Inferior parietal cortex (tissue), 1 donor: ENCODE data around the gene UBE3A.
A peak's percentile ranks its signal among the peaks of the same experiment; 100 is the strongest.
"Not testable (repeated sequence)": the region's sequence is repeated elsewhere in the genome, so short reads cannot be mapped to it uniquely, and the experiment has no call there.

ENCODE experiments used
- DNase-seq: peaks from one replicate; pipeline ENCODE4 v3.0.0-alpha.2; 2016; ENCODE audit errors: extremely low spot score

Gene UBE3A

DNA sequence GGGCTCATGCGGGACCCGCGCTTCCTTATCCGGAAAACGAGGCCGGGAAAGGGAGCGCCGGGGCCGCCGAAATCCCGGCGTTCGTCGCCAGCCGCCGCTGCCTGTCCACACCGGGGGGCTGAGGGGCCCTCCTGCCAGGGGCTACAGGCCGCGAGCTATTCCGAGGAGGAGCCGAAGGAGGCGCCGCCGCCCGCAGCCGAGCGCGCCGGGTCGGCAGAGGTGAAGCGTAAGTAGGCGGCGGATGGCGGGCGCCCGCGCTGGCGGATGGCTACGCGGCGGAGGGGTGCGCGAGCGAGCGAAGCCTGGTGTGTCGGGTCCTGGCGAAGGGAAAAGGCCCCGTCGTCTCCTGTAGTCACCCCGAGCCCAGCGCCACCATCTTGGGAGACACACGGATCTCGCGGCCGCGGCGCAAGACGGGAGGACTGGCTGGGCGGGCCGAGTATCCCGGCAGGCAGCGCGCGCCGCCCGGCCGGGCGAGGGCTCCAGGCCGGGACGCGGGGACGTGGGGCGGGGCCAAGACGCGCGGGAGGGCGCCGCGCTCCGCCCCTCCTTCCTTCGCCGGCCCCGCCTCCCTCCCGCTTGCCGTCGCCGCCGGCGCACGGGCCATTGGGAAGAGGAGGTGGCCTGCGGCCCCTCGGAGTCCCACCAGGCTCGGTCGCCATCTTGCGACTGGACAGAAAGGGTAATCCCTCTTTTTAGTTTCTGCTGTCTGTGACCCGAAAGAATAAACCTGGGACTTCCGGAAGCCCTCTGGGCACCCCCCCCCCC is at the start of gene UBE3A:
Gene UBE3A (minus strand): TSS at position 424 of the 768 bp plus-strand sequence. CDS start 29,917 bp downstream, outside the sequence.
- DNase-seq, result peak; percentile 89

DNA sequence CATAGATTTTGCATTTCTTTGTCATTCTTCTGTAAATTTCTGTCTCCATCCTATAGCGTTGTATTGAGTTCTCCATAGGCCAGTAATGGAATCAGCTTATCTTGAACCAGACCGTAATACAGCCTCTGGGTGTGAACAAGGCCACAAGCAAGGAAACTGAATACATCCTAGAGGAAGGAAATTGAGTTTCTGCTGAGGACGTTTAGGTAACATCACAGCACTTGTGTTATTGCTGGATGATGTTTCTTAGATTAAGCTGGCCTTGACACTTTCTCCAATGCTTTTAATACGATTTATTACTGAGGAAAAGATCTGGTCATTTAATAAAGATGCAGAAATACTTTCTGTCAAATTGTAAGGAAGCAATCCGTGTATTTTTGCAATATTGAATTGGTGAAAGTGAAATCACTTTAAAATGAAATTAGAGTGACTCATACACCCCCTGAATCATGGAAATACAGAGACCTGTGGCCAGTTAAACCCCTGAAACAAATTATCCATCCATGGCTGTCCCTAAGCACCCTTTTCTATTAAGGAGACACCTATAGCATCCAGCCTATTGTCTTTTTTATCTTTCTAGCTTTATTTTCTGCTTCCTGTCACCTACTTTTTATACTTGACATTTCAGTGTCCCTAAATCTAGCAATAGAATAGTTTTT is 48.5 kb upstream of the UBE3A start:
- DNase-seq, result no peak

DNA sequence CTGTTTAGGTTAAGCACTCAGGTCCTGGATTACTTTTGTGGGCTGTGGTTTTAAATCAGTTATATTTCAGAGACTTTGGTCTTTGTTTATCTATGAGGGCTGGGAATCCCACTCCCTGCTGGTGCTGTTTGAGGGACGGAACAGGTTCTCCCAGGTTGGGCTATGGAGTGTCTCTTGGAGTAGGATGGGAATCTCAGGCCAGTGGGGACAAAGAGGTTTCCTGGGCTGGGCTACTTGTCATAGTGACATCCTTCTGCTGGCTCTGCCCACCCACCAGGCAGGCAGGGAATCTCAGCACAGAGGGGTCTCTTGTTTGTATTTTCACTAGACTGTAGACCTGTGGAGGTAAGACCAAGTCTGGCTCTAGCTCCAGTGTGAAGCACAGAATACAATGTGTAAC is 47.2 kb upstream of the UBE3A start:
- DNase-seq, result no peak

DNA sequence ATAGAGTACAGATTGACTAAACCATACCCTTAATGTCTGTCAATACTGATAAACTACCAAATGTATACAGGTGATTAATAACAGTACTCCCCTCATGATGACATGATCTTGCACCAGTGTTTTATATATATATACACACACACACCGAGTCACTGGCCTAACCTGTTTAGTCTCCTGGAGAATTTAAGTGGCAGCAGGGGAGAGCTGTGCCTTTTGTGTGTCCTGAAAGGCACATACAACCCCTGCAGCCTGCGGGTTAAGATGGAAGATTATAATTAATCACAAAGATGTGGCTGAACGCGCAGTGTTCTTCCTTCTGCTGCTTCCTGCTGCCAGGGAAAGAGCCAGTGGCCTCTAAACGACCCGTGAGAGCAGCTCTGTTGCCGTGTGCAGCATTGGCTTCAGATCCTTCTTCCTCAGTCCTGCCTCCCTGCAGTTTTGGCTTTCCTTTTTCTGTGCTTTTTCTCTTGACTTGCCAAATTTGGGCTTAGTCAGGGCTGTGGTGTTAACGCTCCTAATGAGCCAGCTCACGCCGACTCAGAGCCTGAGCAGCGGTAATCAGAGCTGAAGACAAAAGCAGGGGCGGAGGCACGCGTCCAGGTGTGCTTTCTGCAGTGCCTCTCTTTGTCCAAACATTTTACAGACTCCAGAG is 42.5 kb upstream of the UBE3A start:
- DNase-seq, result peak; percentile 42

DNA sequence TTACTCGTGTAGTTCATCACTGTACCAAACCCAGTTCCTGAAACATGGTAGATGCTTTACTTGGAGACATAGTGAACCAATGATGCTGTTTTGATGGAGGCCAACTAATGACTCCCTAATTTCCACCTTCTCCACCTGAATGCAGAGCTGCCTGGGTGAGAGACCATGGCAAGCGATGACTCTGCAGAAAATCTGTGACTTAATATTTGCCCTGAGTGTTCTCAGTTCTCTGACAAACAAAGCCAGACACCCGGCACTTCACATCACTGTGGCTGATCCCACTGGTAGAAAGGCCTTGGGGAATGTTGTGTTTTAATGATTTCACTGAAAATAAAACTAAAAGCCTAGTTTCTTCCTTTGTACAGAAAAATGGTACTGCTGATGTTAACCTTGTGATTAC is 39.5 kb upstream of the UBE3A start:
- DNase-seq, result no peak

DNA sequence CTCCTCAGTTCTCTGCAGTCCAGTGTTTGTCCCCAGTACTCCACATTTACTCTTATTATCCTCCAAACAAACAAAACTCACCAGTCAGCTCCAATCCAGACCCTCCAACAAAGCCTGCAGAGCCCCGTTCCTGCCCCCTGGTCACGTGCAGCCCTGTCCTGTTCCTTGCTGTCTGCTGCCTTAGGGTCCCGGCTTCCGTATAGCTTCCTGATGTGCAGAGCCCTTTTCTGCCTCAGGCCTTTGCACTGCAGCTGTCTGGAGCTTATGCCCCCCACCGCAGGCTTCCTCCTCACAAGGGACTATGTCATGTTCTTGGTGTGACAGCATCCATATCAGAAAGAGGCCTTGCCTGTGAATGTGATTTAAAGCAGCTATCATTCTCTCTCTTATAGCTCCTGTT is 39.0 kb upstream of the UBE3A start:
- DNase-seq, result no peak

DNA sequence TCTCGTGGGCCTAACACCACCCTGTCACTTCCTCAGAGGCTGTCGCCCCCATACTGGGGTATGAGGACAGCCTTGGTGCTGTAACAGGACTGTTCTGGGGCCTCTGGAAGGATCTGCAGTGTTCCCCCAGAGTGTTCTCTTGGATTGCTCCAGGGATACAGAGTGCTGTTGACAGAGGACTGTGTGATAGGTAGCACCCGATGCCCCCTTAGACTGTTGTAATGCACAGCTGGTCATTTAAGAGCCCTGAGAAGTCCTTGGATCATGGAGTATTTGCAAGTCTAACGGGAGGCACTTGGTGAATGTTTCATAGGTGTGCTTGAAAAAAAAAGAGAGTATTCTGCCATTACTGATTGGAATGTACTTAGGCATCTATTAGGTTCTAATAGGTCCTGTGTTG is 35.4 kb upstream of the UBE3A start:
- DNase-seq, result no peak

DNA sequence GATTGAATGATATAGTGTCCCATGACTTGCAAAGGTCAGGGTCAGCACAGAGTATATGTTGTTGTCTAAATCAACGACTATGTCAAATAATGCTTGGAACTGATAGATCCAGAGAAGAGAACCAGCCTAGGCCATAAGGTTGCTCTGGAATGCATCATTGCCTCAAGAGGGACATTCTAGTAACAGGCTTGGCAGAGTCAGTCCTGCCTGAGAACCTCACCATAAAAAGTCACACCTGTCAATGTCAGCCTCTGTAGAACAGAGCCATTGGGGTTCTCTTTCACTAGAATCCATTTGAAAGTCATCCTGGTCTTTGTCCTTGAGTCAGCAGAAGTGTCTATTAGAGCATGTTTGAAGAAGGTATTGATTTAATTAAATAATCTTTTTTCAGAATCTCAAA is 31.4 kb upstream of the UBE3A start:
- no peak for DNase-seq

DNA sequence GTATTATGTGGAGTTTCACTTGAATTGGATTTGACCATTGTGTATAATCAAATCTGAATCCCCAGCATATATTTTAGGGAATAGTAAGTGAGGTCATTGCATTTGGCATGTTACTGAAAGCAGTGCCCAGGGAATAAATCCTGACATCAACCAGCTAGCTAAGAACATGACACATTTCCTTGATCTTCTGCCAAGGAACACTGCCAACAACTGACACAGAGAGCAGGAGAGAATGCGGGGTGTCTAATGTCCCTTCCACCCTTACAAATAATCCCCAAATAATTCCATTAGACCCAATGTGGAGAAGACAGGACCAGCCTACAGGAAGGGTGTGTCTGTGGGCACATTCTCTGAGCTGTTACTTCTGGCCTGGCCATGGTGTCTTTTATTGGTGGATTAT is 30.6 kb upstream of the UBE3A start:
- DNase-seq, result no peak

DNA sequence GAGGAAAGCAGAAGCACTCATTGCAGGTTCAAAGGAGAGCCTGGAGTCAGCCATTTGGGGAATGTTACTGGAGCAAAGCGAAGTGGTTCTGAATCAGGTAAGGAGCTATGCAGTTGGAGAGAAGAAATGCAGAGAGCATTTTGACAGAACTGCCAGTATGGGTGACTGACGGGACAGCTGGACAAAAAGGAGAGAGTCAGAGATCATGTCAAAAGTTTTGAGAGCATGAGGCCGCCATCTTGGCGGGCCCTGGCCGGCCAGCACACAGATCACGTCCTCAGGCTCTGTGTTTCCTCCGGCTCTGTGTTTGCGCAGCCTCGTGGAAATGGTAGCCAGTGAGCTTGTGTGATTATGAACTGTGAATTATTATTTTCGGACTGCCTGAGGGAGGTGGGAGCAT is 29.8 kb upstream of the UBE3A start:
- no peak for DNase-seq

DNA sequence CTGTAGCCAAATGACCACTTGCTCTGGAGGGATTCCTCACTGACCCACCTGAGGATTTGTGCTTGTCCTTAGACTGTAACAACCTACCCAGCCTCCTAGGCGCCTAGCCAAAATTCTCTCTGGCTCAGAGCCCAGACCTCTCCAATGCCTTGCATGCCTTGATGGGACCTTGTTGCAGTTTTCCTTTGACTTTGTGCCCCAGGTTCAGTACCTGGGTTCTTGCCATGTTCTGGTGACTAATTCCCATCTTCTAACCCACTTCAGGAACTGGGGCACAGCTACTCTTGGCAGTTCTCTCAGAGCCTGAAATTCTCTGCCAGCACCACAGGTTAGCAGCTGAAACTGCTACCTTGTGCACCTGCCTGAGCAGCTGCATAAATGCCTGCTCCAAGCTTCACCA is 27.0 kb upstream of the UBE3A start:
- no peak for DNase-seq

DNA sequence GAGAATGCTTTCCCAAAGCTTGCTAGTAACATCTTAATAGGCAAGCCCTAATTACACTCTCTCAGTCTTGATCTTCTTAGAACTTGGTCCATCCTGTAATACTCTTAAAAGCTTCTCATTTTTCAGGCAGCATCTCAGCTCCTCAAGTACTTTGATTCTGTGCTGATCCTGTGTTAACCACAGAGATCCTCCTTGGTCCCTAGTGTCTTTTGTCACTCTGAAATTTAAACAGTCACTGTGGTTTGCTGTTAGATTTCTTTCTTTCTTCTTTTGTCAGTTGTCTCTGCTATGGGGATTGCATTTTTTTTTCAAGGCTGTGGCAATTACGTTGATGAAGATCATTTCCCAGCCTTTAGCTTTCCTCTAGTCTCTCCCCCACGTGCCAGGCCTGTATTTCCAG is 26.0 kb upstream of the UBE3A start:
- DNase-seq, result no peak

DNA sequence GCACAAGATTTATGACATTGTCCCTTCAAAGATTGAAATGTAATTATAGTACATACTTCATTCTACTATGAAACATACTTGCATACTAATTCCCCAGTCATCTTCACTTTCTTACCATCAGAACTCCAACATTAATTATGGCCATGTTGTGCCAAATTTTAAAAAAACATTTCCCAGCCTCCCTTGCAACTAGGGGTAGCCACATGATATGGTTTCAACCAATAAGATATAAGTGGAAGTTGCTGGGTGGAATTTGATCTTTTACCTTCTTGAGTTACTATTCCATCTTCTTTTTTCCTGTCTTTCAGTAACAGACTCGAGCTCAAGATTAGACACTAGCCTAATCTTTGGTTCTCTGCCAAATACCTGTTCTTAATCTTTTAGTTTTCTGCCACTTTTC is 25.6 kb upstream of the UBE3A start:
- DNase-seq, result no peak

DNA sequence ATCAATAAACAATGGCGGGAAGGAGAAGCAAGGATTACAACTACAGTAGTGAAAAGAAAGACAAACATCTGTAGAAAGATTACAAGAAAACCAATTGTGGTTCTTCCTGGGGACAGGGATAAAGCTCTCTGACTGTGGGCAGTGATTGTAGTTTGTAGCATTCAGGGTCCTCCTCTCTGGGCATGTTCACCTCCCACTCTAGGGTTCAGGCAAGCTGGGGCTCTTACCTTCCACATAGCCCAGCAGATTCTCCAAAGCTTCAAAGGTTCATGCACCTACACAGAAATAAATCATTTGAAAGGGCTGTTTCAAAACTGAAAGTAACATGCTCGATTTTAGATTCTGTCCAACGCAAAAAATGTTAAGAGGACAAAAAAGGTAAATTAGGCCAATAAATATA is 17.4 kb upstream of the UBE3A start:
- no peak for DNase-seq

DNA sequence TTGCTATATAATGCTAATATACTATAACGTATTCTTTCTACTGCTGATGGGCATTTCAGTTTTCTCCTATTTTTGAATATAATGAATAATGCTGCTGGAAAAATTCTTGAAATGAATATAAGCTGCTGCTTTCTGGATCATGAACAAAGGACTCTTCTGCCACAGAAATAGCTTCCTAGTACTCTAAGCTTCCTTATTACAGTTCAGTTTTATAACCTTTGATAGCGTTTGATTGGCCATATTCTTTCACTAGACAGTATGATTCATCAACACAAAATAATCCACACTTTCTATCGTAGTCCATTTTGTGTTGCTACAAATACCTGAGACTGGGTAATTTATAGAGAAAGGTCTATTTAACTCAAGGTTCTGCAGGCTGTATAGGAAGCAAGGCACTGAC is 16.4 kb upstream of the UBE3A start:
- no peak for DNase-seq

DNA sequence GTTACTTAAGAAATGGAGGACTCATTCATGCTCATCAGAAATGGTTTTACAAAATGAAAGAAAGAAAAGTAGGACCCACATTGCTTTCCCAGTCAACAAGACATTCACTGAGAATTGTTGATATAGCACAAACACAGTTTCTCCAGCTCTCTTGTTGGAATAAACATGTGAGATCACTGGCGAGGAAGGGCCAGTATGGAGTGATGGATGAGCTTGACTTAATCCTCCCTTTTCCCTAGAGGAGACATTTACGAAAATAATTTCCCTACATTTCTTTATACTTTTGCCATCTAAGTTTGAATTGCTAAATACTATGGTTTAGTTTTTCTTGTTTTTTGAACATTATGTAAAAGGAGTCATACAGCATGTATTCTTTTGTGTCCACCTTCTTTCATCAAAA is 15.9 kb upstream of the UBE3A start:
- DNase-seq, result no peak

DNA sequence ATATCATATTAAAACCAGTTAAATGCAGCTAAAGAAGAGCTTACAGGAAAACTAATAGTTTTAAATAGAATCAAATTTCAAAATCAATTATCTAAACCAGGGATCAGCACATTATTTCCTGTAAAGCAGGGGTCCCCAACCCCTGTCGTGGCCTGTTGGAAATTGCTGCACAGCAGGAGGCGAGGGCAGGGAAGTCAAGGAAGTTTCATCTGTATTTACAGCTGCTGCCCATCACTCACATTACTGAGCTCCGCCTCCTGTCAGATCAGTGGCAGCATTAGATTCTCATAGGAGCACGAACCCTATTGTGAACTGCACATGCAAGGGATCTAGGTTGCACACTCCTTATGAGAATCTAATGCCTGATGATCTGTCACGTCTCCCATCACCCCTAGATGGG is 14.4 kb upstream of the UBE3A start:
- not testable (repeated sequence) for DNase-seq

DNA sequence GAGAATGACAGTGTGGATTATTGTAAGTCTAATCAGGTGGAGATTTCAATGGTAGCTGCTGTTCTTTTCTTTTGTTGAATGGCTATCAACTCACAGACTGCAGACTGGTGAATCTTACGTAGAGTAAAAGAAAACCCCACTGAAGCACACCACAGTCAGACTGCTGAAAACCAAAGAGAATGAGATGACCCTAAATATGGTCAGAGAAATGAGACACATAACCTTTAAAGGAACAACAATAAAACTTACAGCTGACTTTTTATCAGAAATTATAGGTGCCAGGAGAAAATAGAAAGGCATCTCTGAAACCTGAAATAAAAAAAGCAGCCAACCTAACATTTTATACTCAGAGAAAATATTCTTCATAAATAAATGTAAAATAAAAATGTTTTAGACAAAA is 12.7 kb upstream of the UBE3A start:
- no peak for DNase-seq

DNA sequence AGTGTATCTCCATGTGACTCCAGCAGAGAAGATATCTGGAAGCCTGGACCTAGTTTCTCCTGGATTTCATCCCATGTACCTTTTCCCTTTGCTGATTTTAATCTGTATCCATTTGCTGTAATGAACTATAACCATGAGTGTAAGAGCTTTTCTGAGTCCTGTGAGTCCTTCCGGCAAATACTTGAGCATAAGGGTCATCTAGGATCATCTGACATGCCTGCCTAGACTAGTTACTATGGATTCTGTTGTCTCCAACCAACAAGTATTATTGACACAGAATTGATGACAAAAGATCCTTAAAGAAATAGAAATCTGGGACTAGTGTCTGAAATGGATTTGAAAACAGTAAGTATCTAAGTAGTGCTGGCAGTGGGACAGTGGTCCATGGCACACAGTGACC is 11.3 kb upstream of the UBE3A start:
- DNase-seq, result no peak

DNA sequence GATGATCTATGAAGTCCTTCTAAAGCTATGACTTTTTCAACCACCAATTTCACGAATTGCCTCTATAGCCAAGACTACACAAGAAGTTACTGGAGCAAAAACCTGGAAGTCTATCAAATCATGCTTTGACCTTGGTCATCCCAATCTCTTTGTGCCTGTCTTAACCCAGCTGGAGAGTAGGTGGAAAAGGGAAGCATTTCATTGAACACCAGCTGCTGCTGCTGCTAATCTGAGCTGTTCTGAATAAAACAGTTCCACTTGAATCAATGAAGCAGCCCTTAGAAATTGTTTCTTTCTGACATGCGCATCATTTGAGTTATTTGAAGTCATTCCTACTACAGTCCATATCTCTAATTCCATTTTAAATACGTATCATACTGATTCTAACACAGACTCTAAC is 7.3 kb upstream of the UBE3A start:
- DNase-seq, result no peak

DNA sequence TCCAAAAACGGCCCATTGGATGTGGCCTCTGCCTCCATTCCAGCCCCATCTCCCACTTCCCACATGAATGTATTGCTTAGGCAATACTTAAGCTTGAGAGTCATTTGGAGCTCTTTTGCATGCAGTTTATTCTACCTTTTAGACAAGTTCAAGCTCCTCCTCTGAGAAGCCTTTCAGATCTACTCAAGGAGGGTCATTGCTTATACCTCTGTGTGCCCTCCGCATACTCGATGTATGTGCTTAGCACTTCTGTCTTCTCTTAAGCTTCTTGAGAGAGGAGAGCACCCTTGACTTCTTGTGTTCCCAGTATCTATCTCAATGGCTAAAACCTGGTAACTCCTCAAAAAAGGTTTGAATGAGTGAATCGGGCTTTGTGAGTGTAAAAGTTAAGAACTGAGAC is 6.6 kb upstream of the UBE3A start:
- no peak for DNase-seq

DNA sequence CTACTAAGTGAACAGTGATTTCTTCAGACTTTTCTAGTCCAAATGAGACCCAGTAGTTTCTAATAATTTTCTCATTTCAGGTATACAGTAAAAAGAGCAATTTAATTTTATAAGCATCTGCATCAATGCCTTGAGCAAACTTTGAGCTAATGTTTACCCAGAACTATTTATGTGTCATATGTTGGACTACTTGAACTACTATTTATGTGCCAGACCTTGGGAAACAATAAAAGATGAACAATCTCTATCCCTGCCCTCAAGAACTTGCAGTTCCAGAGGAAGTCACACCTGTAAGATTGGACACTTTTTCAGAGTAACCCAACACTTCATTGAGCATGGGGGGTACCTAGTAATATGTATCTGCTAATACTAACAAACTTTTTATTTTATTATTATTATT is 2.3 kb upstream of the UBE3A start:
- no peak for DNase-seq

DNA sequence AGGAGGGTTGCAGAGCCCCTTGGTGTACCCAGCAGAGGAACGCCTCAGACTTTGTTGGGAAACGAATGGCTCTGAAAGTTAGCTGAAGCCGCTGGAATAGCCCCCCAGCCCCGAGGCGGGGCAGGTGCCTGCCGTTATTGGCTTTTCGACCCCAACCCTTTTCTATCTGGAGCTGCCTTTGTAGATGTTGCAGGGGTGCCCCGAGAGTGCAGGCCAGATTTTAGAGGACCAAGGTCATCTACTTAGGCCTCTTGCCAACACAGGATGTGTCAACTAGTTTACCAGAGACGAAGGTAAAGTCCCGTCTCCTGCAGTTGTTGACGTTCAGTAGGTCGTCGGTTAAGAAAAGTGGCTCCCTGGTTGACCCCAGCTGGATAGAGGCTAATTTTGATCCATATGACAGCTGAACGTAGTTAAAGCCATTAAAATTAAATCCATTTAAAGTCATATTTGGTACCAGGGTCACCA is 579 bp upstream of the UBE3A start:
- DNase-seq, result no peak
